Measurements from ENCODE around the gene ZNF444.

The ZNF444 gene

GRCh38 chr19:56140583-56141416 lies at the start of gene ZNF444:
Gene ZNF444, plus strand, starts transcription at chr19:56141287. Its CDS starts 5,625 bp downstream, at chr19:56146912.
- TF ChIP-seq CTCF (conservative IDR thresholded peaks at IDR 0.05; ENCODE audit: low read length), result no peak
- DNase-seq (ENCODE audit: low read depth), result peak; percentile 100
- H3K4me3 ChIP-seq (ENCODE audit: low read length), result peak within 1 kb of the TSS; percentile 73

GRCh38 chr19:56091751-56092546 lies 49.1 kb upstream of the ZNF444 start:
- TF ChIP-seq CTCF (conservative IDR thresholded peaks at IDR 0.05; ENCODE audit: low read length), result no peak
- DNase-seq (ENCODE audit: low read depth), result no peak
- H3K4me3 ChIP-seq (ENCODE audit: low read length), result no peak overlapping the region

GRCh38 chr19:56092685-56093631 lies 48.1 kb upstream of the ZNF444 start:
- no peak for TF ChIP-seq CTCF (conservative IDR thresholded peaks at IDR 0.05; ENCODE audit: low read length)
- H3K4me3 ChIP-seq (ENCODE audit: low read length), result no peak overlapping the region

GRCh38 chr19:56094449-56094848 lies 46.6 kb upstream of the ZNF444 start:
- DNase-seq (ENCODE audit: low read depth), result no peak
- no peak overlapping the region for H3K4me3 ChIP-seq (ENCODE audit: low read length)
- no peak for TF ChIP-seq CTCF (conservative IDR thresholded peaks at IDR 0.05; ENCODE audit: low read length)

More at GRCh38 chr19:56092685-56093631, 48.1 kb upstream of the ZNF444 start:
- DNase-seq (ENCODE audit: low read depth), result no peak

GRCh38 chr19:56096665-56097064 lies 44.4 kb upstream of the ZNF444 start:
- H3K4me3 ChIP-seq (ENCODE audit: low read length), result no peak overlapping the region
- DNase-seq (ENCODE audit: low read depth), result no peak
- no peak for TF ChIP-seq CTCF (conservative IDR thresholded peaks at IDR 0.05; ENCODE audit: low read length)

GRCh38 chr19:56097306-56097705 lies 43.8 kb upstream of the ZNF444 start:
- no peak overlapping the region for H3K4me3 ChIP-seq (ENCODE audit: low read length)
- DNase-seq (ENCODE audit: low read depth), result no peak
- no peak for TF ChIP-seq CTCF (conservative IDR thresholded peaks at IDR 0.05; ENCODE audit: low read length)
